SK-N-MC (cell line): Measurements from ENCODE around the gene ANGPTL2.

Source experiments
- DNase-seq: peaks from one replicate; pipeline ENCODE4 v3.0.0-alpha.2; 2011; ENCODE audit warnings: low read depth, low spot score
- H3K27ac ChIP-seq: fragments of 200-600 bp; sonication (generic); 2 replicates; pipeline ENCODE4 v1.5.1; 2016; ENCODE audit warnings: mixed run types
- H3K36me3 ChIP-seq: fragments of 200-600 bp; sonication (generic); 2 replicates; pipeline ENCODE4 v1.6.1; 2017; ENCODE audit warnings: antibody characterized with exemption, low read length, mixed read lengths; ENCODE audit not compliant: insufficient read depth
- H3K4me3 ChIP-seq: fragments of 200-600 bp; sonication (generic); 2 replicates; pipeline ENCODE4 v1.5.1; 2016
- H3K9ac ChIP-seq: fragments of 200-600 bp; sonication (generic); 2 replicates; pipeline ENCODE4 v1.8.0; 2017; ENCODE audit warnings: mixed run types, mixed read lengths; ENCODE audit not compliant: insufficient read length
- H3K9me3 ChIP-seq: fragments of 200-600 bp; sonication (generic); 2 replicates; pipeline ENCODE4 v1.6.1; 2017; ENCODE audit warnings: low read depth, mild to moderate bottlenecking, antibody characterized with exemption, low read length, moderate library complexity, mixed read lengths
- EZH2 ChIP-seq: fragments of 200-600 bp; sonication (generic); IDR thresholded peaks from one replicate; pipeline ENCODE4 v1.6.1; 2017; ENCODE audit warnings: antibody characterized with exemption
- FOXP2 ChIP-seq: optimal IDR thresholded peaks from 2 replicates; pipeline ENCODE3; 2011; ENCODE audit warnings: mild to moderate bottlenecking, moderate library complexity; ENCODE audit not compliant: insufficient read depth; ENCODE audit errors: extremely low read length, control extremely low read depth
- POLR2AphosphoS5 ChIP-seq: IDR thresholded peaks from 2 replicates; pipeline ENCODE4 v1.6.1; 2012; ENCODE audit warnings: mild to moderate bottlenecking, low read depth, low read length, borderline replicate concordance

The ANGPTL2 gene

GRCh38 chr9:127102176-127102575, 20.3 kb downstream of the ANGPTL2 start:
- DNase-seq = no peak
- no peak for TF ChIP-seq EZH2
- Histone ChIP-seq H3K27ac (no peak overlapping the region), H3K9ac (no peak overlapping the region), H3K36me3 (no peaks in the 10 kb centered on the region), H3K4me3 (no peak overlapping the region), H3K9me3 (no peaks in the 10 kb centered on the region)

GRCh38 chr9:127099664-127100063, 22.8 kb downstream of the ANGPTL2 start:
- H3K27ac ChIP-seq = no peak overlapping the region
- H3K9ac ChIP-seq = no peak overlapping the region
- DNase-seq = no peak
- no peaks in the 10 kb centered on the region for H3K36me3 ChIP-seq
- H3K9me3 ChIP-seq = no peaks in the 10 kb centered on the region
- no peak overlapping the region for H3K4me3 ChIP-seq
- TF ChIP-seq FOXP2 = no peak
- no peak for TF ChIP-seq EZH2
- TF ChIP-seq POLR2AphosphoS5 = no peak

DNA sequence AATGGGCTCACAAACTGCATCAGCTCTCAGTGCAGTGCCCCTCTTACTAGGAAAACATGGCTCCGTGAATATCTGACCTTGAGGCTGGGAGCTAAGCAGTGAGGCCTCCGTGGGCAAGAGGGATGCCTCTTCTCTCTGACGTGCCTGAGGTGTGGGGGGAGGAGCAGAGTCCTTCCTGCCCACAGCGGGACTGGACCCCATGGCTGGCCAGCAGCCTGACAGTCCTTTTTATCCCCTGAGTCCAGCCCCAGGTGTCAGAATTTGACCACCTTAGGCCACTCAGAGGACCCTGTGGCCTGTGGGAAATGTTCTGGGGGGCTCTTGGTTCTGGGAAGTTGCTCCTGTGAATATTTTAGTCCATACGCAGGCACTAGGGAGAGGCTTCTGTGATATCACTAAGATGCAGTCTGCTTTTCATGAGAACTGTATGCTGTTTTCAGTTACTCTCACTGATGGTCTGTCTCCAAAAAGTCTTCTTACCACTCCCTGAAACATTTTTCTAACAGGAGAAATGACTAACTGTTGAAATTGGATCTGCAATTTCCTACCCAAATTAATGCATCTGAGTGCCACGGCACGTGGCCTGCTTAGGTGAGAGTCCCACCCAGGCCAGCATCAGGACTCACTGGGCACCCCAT, 23.4 kb downstream of the ANGPTL2 start:
- Histone ChIP-seq H3K36me3 (no peaks in the 10 kb centered on the region), H3K9me3 (no peaks in the 10 kb centered on the region), H3K4me3 (no peak overlapping the region), H3K27ac (no peak overlapping the region), H3K9ac (no peak overlapping the region)
- TF ChIP-seq EZH2 = no peak
- no peak for TF ChIP-seq POLR2AphosphoS5
- no peak for TF ChIP-seq FOXP2
- no peak for DNase-seq

DNA sequence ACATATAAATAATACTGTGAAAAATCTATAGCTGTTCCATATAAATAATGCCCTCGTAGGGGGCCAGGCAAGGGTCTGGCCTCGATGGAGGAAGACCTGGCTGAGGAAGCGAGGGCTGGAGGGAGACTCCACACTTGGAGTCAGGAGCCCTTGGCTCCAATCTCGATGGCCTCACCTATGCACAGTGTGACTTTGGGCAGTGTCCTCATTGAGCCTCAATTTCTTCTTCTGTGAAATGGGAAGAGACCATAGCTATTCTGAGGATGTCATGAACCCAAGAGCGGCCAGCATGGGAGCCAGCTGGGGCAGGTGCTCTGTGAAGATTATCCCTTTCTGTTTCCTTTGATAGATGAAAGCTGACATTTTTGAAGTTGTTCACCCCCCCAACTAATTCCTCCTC, 24.8 kb downstream of the ANGPTL2 start:
- DNase-seq = no peak
- no peak for TF ChIP-seq EZH2
- TF ChIP-seq FOXP2 = no peak
- no peak for TF ChIP-seq POLR2AphosphoS5
- no peaks in the 10 kb centered on the region for H3K9me3 ChIP-seq
- H3K9ac ChIP-seq = no peak overlapping the region
- no peak overlapping the region for H3K4me3 ChIP-seq
- H3K27ac ChIP-seq = no peak overlapping the region
- H3K36me3 ChIP-seq = no peaks in the 10 kb centered on the region

DNA sequence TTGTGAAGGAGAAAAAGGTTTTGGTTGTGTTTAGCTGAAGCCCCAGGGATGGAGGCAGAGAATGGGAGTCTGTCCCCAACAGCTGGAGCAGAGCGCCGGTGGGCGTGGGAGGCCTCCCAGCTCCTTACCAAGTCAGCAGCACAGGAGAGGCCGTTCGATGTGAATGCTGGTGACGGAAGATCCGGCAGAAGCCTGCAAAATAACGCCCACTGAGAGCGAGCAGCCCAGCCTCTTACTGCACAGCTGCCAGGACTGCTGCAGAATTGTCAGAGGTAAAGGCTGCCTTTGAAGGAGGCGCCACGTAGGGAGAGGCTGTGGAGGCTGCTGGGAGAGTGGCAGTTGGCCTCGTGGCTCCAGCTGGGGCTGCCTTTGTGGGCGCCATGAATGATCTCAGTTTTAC, 26.2 kb downstream of the ANGPTL2 start:
- TF ChIP-seq POLR2AphosphoS5 (no peak), EZH2 (no peak), FOXP2 (no peak)
- DNase-seq = no peak
- Histone ChIP-seq H3K36me3 (no peaks in the 10 kb centered on the region), H3K9ac (no peak overlapping the region), H3K4me3 (no peak overlapping the region), H3K9me3 (no peaks in the 10 kb centered on the region), H3K27ac (no peak overlapping the region)

GRCh38 chr9:127095411-127095810, 27.0 kb downstream of the ANGPTL2 start:
- DNase-seq = no peak
- H3K27ac ChIP-seq = no peak overlapping the region
- no peak overlapping the region for H3K4me3 ChIP-seq
- H3K9ac ChIP-seq = no peak overlapping the region
- TF ChIP-seq POLR2AphosphoS5 (no peak), EZH2 (no peak), FOXP2 (no peak)
- H3K36me3 ChIP-seq = no peaks in the 10 kb centered on the region
- H3K9me3 ChIP-seq = no peaks in the 10 kb centered on the region

- DNase-seq = no peak
- no peak overlapping the region for H3K9ac ChIP-seq
- H3K9me3 ChIP-seq = no peaks in the 10 kb centered on the region
- TF ChIP-seq FOXP2 = no peak
- no peak for TF ChIP-seq POLR2AphosphoS5
- TF ChIP-seq EZH2 = no peak
- H3K4me3 ChIP-seq = no peak overlapping the region
- H3K27ac ChIP-seq = no peak overlapping the region
- no peaks in the 10 kb centered on the region for H3K36me3 ChIP-seq
Observed at GRCh38 chr9:127093319-127094020, 29.0 kb downstream of the ANGPTL2 start.

- TF ChIP-seq FOXP2 = no peak
- TF ChIP-seq EZH2 = no peak
- TF ChIP-seq POLR2AphosphoS5 = no peak
- no peak overlapping the region for H3K4me3 ChIP-seq
- DNase-seq = no peak
- no peak overlapping the region for H3K9ac ChIP-seq
- no peak overlapping the region for H3K27ac ChIP-seq
- no peaks in the 10 kb centered on the region for H3K36me3 ChIP-seq
- no peaks in the 10 kb centered on the region for H3K9me3 ChIP-seq
Observed at GRCh38 chr9:127092041-127092608, 30.3 kb downstream of the ANGPTL2 start.

DNA sequence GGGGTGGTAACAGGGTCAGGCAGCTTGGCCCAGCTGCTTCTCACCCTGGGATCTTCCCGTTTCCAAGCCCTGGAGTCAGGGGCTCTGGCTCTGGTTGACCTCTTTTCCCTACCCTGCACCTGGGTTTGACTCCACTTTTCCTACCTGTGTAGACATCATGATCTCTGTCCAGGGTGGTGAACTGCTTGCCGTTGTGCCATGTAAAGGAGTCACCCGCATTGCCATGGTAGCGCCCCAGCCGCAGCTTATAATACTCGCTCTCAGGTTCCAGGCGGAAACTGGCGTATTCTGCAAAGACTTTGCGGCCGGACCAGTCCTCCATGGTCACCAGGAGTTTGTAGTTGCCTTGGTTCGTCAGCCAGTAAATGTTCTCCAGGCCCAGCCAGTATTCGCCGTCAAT, 30.9 kb downstream of the ANGPTL2 start:
- DNase-seq = no peak
- Histone ChIP-seq H3K4me3 (no peak overlapping the region), H3K27ac (no peak overlapping the region), H3K9me3 (no peaks in the 10 kb centered on the region), H3K36me3 (no peaks in the 10 kb centered on the region), H3K9ac (no peak overlapping the region)
- TF ChIP-seq FOXP2 = no peak
- no peak for TF ChIP-seq POLR2AphosphoS5
- no peak for TF ChIP-seq EZH2
